AG04450 (cell line): ENCODE data around the gene EXOSC2. TPM values are rescaled to one million over a fixed set of nuclear protein-coding genes. Genes with fewer than 3 reads are reported as not detected.

Experiments used
- CTCF ChIA-PET: fragments of 300-600, 350-600 bp; formaldehyde crosslinking; extraction: SDS; loops from one replicate; lab custom pipeline; 2022; ENCODE audit warnings: antibody characterized with exemption, inconsistent platforms; lab: Charles Lee
- POLR2A ChIA-PET: fragments of 350-600 bp; formaldehyde crosslinking; extraction: SDS; loops from one replicate; lab custom pipeline; 2021; ENCODE audit warnings: antibody characterized with exemption, inconsistent platforms; lab: Yijun Ruan, JAX
- DNase-seq: peaks from one replicate; pipeline ENCODE4 v3.0.0-alpha.2; 2011; ENCODE audit warnings: low read depth, low spot score
- H3K27ac ChIP-seq: one replicate; pipeline ENCODE4 v1.5.1; 2012; ENCODE audit warnings: low read depth, low read length, control low read depth
- H3K27me3 ChIP-seq: one replicate; pipeline ENCODE4 v1.6.0; 2012; ENCODE audit warnings: low read length; ENCODE audit not compliant: control insufficient read depth, insufficient read depth
- H3K4me3 ChIP-seq: 2 replicates; pipeline ENCODE4 v1.5.1; 2011; ENCODE audit warnings: mild to moderate bottlenecking, low read depth, low read length, control low read depth
- H3K9me3 ChIP-seq: 2 replicates; pipeline ENCODE4 v1.5.1; 2012; ENCODE audit warnings: low read length; ENCODE audit not compliant: control insufficient read depth, insufficient read depth
- polyA plus RNA-seq: library from polyadenylated mRNA; depleted of rRNA; stranded (reverse); fragments of >200 nt; gene quantifications from 2 replicates; pipeline ENCODE4 v1.2.3, GENCODE V29; 2011
- TF ChIP-seq, protein P1 (sequence below): IDR thresholded peaks from 2 replicates; pipeline ENCODE4 v1.5.1; 2011; ENCODE audit warnings: low read depth, low read length, control low read depth, inconsistent platforms

EXOSC2 gene
- polyA plus RNA-seq, 1 experiment: 29.5 TPM

DNA sequence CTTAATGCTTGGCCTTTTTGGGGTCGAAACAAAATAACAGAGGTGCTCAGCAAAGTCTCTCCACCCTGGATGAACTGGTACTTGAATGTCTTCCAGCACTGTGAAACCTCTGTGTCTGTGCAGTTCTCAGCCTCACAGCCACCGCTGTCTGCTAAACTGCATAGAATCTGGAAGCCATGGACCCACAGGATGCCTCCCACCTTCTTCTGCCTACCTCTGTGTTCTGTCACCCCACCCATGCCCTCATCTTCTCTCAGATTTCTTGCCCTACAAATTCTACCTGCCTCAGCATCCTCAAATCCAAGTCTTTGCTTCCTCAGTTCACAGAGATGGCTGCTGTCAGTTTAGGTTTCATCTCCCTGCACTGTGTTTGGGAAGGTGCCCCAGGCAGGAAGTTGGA is 35.6 kb downstream of the EXOSC2 start:
- TF ChIP-seq, protein P1, sequence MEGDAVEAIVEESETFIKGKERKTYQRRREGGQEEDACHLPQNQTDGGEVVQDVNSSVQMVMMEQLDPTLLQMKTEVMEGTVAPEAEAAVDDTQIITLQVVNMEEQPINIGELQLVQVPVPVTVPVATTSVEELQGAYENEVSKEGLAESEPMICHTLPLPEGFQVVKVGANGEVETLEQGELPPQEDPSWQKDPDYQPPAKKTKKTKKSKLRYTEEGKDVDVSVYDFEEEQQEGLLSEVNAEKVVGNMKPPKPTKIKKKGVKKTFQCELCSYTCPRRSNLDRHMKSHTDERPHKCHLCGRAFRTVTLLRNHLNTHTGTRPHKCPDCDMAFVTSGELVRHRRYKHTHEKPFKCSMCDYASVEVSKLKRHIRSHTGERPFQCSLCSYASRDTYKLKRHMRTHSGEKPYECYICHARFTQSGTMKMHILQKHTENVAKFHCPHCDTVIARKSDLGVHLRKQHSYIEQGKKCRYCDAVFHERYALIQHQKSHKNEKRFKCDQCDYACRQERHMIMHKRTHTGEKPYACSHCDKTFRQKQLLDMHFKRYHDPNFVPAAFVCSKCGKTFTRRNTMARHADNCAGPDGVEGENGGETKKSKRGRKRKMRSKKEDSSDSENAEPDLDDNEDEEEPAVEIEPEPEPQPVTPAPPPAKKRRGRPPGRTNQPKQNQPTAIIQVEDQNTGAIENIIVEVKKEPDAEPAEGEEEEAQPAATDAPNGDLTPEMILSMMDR: no peak
- ChIA-PET CTCF (no interaction called here), POLR2A (no interaction called here)
- peak overlapping the region; percentile 22 for H3K27ac ChIP-seq
- no peaks in the 10 kb centered on the region for H3K9me3 ChIP-seq
- no peaks in the 10 kb centered on the region for H3K27me3 ChIP-seq
- H3K4me3 ChIP-seq: no peak overlapping the region
- no peak for DNase-seq

DNA sequence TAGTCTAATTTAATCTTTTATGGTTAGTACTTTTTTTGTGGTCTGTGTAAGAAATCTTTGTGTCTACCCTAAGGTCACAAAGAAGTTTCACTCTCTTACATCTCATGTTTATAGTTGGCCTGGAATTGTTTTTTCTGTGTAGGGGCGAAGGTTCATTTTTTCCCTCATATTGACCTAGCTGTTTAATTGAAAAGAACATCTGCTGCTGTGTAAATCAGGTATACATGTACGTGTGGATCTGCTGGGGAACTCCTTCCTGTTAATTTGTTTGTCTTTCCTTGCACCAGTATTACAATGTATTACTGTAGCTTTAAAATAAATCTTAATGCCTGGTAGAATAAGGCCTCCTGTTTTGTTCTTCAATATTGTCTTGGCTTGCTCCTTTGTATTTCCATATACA is 37.8 kb downstream of the EXOSC2 start:
- CTCF ChIA-PET: interaction anchor here (0.6 to 1.9 kb wide), 6 partner anchors 17 to 139 kb away, joined by 3 to 6 read pairs (median 3); no protein-coding TSS in a partner anchor
- no peak overlapping the region for H3K27ac ChIP-seq
- H3K4me3 ChIP-seq: no peak overlapping the region
- no peaks in the 10 kb centered on the region for H3K27me3 ChIP-seq
- POLR2A ChIA-PET: no interaction called here
- DNase-seq: no peak
- no peaks in the 10 kb centered on the region for H3K9me3 ChIP-seq
- TF ChIP-seq, protein P1: no peak

DNA sequence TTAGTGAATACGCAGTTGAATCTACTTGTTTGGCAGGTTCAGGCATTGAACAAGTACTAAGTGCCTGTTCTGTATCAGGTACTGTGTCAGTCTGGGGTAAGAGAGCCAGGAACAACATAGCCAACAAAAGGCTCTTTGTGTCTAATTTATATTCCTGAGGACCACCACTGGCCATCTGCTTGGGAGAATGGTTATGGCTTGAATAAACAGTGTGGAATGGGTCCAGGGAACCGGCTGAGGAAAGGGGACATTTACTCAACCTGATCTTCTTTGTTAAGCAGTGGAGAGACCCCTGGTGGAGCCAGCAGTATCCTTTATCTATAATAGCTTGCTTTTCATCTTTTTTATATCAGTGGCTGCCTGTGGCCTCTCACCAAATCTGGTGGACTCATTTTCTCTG is 38.6 kb downstream of the EXOSC2 start:
- TF ChIP-seq, protein P1: peak; percentile 18; the same call in 1 of the 2 replicates
- ChIA-PET CTCF (interaction anchor here (0.6 to 1.9 kb wide), 7 partner anchors 8 to 135 kb away, joined by 3 to 6 read pairs (median 4); no protein-coding TSS in a partner anchor), POLR2A (no interaction called here)
- DNase-seq: no peak
- Histone ChIP-seq H3K27ac (no peak overlapping the region), H3K9me3 (no peaks in the 10 kb centered on the region), H3K4me3 (no peak overlapping the region), H3K27me3 (no peaks in the 10 kb centered on the region)

DNA sequence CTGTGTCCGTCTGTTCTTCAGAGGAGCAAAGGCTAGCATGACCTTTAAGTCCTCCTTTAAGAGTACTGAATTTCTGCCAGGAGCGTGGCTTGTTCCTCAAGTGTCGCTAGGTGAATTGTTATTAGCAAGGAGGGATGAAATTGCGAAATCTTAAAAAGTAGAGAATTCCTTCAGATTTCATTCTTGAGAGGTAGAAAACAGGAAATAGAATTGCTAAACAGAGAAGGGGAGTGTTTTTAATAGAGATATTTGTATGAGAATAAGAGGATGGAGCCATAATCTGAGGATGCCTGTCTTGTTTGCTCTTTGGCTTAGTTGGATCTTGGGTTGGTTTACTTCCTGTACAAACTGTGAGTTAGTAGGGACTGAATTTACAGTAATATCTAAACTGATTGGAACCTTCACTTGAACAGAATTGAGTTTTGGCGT is 39.2 kb downstream of the EXOSC2 start:
- Histone ChIP-seq H3K27me3 (no peaks in the 10 kb centered on the region), H3K4me3 (no peak overlapping the region), H3K27ac (no peak overlapping the region), H3K9me3 (no peaks in the 10 kb centered on the region)
- ChIA-PET POLR2A (no interaction called here), CTCF (interaction anchor here (0.9 to 1.9 kb wide), 5 partner anchors 9 to 134 kb away, joined by 3 to 6 read pairs (median 4); no protein-coding TSS in a partner anchor)
- TF ChIP-seq, protein P1: no peak
- no peak for DNase-seq

DNA sequence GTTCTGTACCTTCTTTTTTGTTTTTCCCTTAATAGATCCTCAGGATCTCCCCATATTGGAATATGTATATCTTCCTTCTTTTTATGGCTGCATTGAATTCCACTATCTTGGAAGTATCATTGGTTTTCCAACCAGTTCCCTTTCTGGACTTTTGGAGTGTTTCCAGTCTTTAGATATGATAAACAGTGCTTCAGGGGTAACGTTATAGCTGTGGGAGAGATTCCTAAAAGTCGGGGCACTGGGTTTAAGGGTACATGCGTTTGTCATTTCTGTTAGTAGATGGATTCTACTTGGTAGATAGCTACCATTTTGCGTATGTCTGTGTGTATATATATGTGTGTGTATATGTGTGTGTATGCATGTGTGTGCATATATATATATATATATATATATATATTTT is 42.0 kb downstream of the EXOSC2 start:
- CTCF ChIA-PET: no interaction called here

More for the DNA sequence above, 42.0 kb downstream of the EXOSC2 start:
- Histone ChIP-seq H3K9me3 (no peaks in the 10 kb centered on the region), H3K4me3 (no peak overlapping the region), H3K27me3 (no peaks in the 10 kb centered on the region), H3K27ac (no peak overlapping the region)
- TF ChIP-seq, protein P1: no peak
- POLR2A ChIA-PET: no interaction called here
- no peak for DNase-seq
